Middle frontal gyrus (tissue), 1 donor: ENCODE results near the gene RAD51AP1.
A peak's percentile ranks its signal among the peaks of the same experiment; 100 is the strongest.

ENCODE experiments used
- DNase-seq: peaks from one replicate; pipeline ENCODE4 v3.0.0-alpha.2; 2015; ENCODE audit warnings: low spot score; ENCODE audit errors: extremely low spot score

The RAD51AP1 gene

DNA sequence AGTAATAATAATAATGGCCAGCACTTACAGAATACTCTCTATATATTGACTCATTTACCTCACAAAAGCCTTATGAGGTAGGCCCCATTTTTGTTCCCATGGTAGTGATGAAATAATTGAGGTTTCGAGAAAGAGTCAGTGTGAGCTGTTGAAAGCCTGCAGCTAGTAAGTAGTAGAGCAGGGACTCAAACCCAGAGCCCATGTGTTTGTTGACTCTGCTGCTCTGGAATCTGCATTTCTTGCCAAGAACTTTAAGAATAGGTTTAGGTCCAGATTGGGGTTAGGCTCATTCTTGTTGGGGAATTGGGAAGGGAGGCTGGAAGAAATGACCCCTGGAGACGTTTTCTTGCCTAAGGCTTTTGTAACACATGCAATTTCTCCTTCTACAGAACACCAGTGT, 51.3 kb downstream of the RAD51AP1 start:
- DNase-seq = no peak

DNA sequence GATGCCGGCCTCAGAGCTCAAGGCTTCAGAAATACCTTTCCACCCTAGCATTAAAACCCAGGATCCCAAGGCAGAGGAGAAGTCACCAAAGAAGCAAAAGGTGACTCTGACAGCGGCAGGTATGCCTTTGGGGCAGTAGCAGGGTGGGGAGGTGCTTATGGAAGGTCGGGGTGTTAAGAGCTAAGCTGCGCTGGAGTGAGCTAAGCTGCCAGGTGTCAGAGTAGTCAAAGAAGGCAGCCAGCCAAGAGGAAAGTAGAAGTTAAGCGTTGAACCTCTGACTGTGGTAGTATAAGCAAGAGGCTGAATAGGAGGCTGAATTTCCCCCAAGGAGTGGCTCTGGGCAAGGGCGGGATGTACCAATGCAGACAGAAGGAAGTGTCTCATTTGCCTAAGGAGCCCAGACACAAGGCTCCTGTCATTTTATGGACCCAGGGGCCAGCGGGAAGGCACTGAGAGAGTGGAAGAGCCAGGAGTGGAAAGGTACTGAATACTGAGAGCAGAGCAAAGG, 52.5 kb downstream of the RAD51AP1 start:
- DNase-seq = no peak

DNA sequence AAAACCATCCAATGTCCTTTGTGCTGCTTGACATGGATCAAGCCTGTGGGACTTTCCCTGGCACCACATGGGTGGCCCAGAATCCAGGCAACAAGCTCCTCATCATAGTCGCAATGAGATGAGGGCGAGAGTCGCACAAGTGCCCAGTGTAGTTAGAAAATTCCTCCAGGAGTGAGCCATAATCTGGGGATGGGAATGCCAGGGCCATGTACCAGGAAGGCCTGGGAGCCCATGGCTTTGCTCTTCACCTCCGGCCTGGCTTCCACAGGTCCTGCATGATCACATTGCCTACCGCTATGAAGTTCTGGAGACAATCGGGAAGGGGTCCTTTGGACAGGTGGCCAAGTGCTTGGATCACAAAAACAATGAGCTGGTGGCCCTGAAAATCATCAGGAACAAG, 57.2 kb downstream of the RAD51AP1 start:
- DNase-seq = no peak

DNA sequence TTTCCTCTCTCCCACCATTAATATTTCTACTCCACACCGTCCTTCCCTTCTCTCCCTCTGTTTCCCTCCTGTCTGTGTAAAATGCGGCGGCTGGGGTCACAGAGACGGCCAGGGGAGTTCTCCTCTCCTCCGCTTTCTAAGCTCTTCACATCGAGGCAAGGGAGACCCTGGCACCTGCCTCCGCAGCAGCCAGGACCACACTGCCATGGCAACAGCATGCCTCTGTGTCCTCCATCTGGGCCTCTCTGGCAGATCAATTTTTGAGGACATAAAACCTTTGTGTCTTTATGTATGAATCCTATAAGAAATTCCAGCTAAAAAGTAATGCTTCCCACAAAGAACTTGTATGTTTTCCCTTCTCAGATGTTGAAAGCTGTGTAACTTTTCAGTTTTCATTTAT, 64.7 kb downstream of the RAD51AP1 start:
- no peak for DNase-seq

DNA sequence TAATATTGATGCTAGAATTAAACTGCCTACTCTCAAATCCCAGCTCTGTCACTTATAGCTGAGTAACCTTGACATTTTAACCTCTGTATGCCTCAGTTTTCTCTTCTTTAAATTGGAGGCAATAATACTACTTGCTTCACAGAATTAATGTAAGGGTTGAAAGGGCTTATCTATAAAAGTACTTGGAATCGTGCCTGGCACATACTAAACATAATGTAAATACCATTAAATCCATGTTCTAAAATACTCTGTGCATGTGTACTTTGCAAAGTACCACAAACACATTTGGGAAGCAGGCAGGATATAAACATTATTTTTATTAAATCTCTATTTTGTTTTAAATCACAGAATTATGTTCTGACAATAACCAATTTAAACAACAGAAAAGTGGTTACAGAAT, 65.3 kb downstream of the RAD51AP1 start:
- DNase-seq = no peak

DNA sequence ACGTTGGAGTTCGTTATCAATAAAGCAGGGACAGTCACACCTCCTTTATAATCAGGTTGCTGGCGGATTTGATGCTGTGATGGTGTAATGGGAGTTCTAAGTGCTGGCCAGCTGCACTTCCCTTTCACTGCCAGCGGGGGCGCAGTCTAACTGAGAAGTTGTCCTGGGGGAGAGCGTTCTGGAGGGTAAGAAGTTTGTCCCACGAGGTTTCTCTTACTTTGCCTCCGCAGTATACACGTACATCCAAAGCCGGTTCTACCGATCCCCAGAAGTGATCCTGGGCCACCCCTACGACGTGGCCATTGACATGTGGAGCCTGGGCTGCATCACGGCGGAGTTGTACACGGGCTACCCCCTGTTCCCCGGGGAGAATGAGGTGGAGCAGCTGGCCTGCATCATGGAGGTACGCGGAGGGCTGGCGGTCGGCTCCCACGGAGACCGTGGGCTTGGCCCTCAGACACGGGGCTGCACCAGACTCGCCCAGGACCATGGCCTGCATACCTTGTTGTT, 66.0 kb downstream of the RAD51AP1 start:
- DNase-seq = peak; percentile 86

DNA sequence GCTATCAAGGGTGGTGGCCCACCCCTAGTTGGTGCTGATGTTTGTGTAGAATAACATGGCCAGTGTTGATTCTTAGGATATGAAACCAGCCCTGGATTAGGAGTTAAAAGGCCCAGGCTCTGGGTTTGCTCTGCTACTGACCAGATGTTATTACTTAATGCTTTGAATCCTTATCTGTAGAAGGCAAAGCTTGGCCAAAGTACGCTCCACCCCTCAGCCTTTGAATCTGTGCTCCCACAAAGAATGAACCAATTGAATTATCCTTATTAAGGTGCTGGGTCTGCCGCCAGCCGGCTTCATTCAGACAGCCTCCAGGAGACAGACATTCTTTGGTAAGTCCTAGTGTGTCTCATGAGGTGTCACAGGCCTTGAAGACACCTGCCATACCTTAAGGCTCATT, 68.4 kb downstream of the RAD51AP1 start:
- no peak for DNase-seq

DNA sequence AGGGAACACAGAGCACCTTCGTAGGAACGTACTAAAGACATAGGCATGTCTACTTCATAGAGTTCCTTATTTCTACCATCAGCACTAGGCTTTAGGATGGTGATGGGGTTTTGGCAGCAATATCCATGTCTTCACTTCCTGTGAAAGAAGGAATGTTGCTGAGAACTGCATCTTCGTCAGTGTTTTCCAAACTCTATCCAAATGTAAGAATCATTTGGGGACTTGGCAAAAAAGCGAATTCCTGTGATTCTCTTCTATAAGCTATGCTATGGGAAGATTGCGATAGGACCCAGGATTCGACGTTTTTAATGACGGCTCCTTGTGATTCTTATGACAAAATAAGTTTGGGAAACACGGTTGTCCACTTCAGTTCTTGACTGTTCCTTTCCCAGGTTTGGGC, 70.4 kb downstream of the RAD51AP1 start:
- no peak for DNase-seq
